ENCODE data around the gene ZNF214. TPM values are rescaled to one million over a fixed set of nuclear protein-coding genes. Genes with fewer than 3 reads are reported as not detected.
"Not testable (repeated sequence)": the region's sequence is repeated elsewhere in the genome, so short reads cannot be mapped to it uniquely, and the experiment has no call there.

Gene ZNF214
- polyA plus RNA-seq, 1 experiment, result 3.4 TPM

GRCh38 chr11:6968816-6969215, 51.3 kb downstream of the ZNF214 start:
- TF ChIP-seq CTCF (IDR thresholded peaks at IDR 0.05; ENCODE audit: low read depth, low read length), result no peak
- Histone ChIP-seq H3K9me3 (ENCODE audit: control insufficient read depth, insufficient read depth, low read length) (no peaks in the 10 kb centered on the region), H3K27me3 (ENCODE audit: control insufficient read depth, insufficient read depth, low read length) (no peaks in the 10 kb centered on the region), H3K27ac (ENCODE audit: low read depth, low read length) (no peak overlapping the region), H3K4me3 (ENCODE audit: low read depth, low read length) (no peak overlapping the region)
- CTCF ChIA-PET, result interaction anchor here (1.0 kb wide), 1 partner anchor 157 kb away, joined by 7 read pairs; no protein-coding TSS in a partner anchor
- no peak for DNase-seq (ENCODE audit: low read depth, low spot score)
- POLR2A ChIA-PET, result no interaction called here

GRCh38 chr11:6962673-6963072, 57.5 kb downstream of the ZNF214 start:
- no peak for TF ChIP-seq CTCF (IDR thresholded peaks at IDR 0.05; ENCODE audit: low read depth, low read length)
- POLR2A ChIA-PET, result no interaction called here

GRCh38 chr11:6962141-6962540, 58.0 kb downstream of the ZNF214 start:
- POLR2A ChIA-PET, result no interaction called here

More at GRCh38 chr11:6962673-6963072, 57.5 kb downstream of the ZNF214 start:
- Histone ChIP-seq H3K27ac (ENCODE audit: low read depth, low read length) (no peak overlapping the region), H3K27me3 (ENCODE audit: control insufficient read depth, insufficient read depth, low read length) (no peaks in the 10 kb centered on the region), H3K9me3 (ENCODE audit: control insufficient read depth, insufficient read depth, low read length) (no peaks in the 10 kb centered on the region), H3K4me3 (ENCODE audit: low read depth, low read length) (no peak overlapping the region)
- DNase-seq (ENCODE audit: low read depth, low spot score), result no peak
- CTCF ChIA-PET, result no interaction called here

GRCh38 chr11:6954248-6954647, 65.9 kb downstream of the ZNF214 start:
- H3K4me3 ChIP-seq (ENCODE audit: low read depth, low read length); DNase-seq (ENCODE audit: low read depth, low spot score); POLR2A ChIA-PET; H3K27me3 ChIP-seq (ENCODE audit: control insufficient read depth, insufficient read depth, low read length); H3K27ac ChIP-seq (ENCODE audit: low read depth, low read length); CTCF ChIA-PET; H3K9me3 ChIP-seq (ENCODE audit: control insufficient read depth, insufficient read depth, low read length): not testable (repeated sequence)

More at GRCh38 chr11:6962141-6962540, 58.0 kb downstream of the ZNF214 start:
- no peak for TF ChIP-seq CTCF (IDR thresholded peaks at IDR 0.05; ENCODE audit: low read depth, low read length)
- H3K4me3 ChIP-seq (ENCODE audit: low read depth, low read length), result no peak overlapping the region
- CTCF ChIA-PET, result no interaction called here
- no peak for DNase-seq (ENCODE audit: low read depth, low spot score)
- no peaks in the 10 kb centered on the region for H3K9me3 ChIP-seq (ENCODE audit: control insufficient read depth, insufficient read depth, low read length)
- no peaks in the 10 kb centered on the region for H3K27me3 ChIP-seq (ENCODE audit: control insufficient read depth, insufficient read depth, low read length)
- H3K27ac ChIP-seq (ENCODE audit: low read depth, low read length), result no peak overlapping the region

Other genes with a start within 250 kb of the ZNF214 start
- gene OR2AG2, start 248.4 kb downstream of the ZNF214 start, polyA plus RNA-seq (2011; rRNA removed), result 0.11 and 0.19 TPM in 2 replicates
- gene OR2AG1, start 237.3 kb downstream of the ZNF214 start, polyA plus RNA-seq (2011; rRNA removed), result not detected in 2 replicates
- gene OR6A2, start 220.7 kb downstream of the ZNF214 start, polyA plus RNA-seq (2011; rRNA removed), result 0.02 and 0.06 TPM in 2 replicates
- not detected in 2 replicates for gene OR10A5, start 174.7 kb downstream of the ZNF214 start, polyA plus RNA-seq (2011; rRNA removed)
- gene OR10A2, start 157.3 kb downstream of the ZNF214 start, polyA plus RNA-seq (2011; rRNA removed), result not detected in 2 replicates
- not detected in 2 replicates for gene OR10A4, start 143.7 kb downstream of the ZNF214 start, polyA plus RNA-seq (2011; rRNA removed)
- gene OR2D2, start 127.8 kb downstream of the ZNF214 start, polyA plus RNA-seq (2011; rRNA removed), result 0.09 TPM in 1 of 2 replicates, not detected in the other
- not detected in 2 replicates for gene OR2D3, start 99.3 kb downstream of the ZNF214 start, polyA plus RNA-seq (2011; rRNA removed)
- gene ZNF215, start 93.9 kb downstream of the ZNF214 start, polyA plus RNA-seq (2011; rRNA removed), result 2.7 and 4.1 TPM in 2 replicates
- 0.02 and 0.06 TPM in 2 replicates for gene NLRP14, start 133 bp upstream of the ZNF214 start, polyA plus RNA-seq (2011; rRNA removed)
- not detected in 2 replicates for gene RBMXL2, start 68.7 kb upstream of the ZNF214 start, polyA plus RNA-seq (2011; rRNA removed)
- gene SYT9, start 231.6 kb upstream of the ZNF214 start, polyA plus RNA-seq (2011; rRNA removed), result not detected in 2 replicates

Data from AG04450 (cell line).